Cortex of kidney (tissue), 1 donor: Measurements from ENCODE around the gene BCAS1.

Experiments used
- DNase-seq: peaks from one replicate; lab custom pipeline; 2025; lab: John Stamatoyannopoulos, UW

Gene BCAS1

DNA sequence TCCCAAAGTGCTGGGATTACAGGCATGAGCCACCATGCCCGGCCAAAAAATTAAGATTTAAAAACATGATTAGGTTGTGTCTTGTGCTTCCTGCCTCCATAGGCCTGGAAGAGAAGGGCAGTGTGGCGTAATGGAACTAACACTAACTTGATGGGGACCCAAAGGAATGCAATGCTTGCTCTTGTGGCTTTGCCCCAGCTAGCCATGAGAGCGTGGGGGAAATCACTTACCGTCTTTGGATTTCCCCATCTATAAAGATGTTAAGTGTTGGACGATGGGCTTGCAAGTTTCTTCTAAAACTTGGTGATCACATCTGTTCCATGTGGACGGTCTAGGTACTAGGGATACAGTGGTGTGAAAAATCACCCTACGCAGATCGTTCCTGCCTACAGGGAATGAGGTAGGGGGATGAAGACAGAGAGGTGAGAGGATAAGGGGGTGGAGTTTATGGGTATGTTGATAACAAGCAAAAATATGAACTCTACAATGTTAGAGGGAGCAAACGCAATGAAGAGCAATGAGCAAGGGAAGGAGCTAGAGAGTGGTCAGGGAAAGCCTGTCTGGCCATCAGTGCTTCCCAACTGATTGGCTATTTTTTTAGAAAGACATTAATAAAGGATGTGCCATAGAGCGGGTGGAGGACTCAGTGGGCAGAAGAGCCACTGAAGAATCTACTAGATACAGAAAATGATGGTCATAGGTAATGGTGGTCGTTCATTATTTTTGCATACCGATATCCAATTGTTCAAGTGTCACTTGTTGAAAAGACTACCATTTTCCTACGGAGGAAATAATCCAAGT lies 165.2 kb downstream of the BCAS1 start:
- DNase-seq: no peak

DNA sequence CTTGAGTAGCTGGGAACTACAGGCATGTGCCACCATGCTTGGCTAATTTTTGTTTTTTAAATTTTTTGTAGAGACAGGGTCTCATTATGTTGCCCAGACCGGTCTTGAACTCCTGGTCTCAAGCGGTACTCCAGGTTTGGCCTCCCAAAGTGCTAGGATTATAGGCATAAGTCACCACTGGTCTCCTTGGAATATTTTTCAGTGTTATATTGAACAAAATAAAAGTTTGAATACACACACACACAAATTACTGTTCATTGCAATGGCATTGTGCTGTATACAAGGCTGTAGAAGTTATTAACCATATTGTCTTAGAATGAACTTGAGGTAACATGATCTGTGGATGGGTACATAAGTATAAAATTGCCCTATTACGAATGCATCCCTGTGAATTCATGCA lies 166.1 kb downstream of the BCAS1 start:
- no peak for DNase-seq

- DNase-seq: no peak
These were observed 166.8 kb downstream of the BCAS1 start for GRCh38 chr20:53903652-53903987.

GRCh38 chr20:53902968-53903651 lies 167.3 kb downstream of the BCAS1 start:
- DNase-seq: no peak

DNA sequence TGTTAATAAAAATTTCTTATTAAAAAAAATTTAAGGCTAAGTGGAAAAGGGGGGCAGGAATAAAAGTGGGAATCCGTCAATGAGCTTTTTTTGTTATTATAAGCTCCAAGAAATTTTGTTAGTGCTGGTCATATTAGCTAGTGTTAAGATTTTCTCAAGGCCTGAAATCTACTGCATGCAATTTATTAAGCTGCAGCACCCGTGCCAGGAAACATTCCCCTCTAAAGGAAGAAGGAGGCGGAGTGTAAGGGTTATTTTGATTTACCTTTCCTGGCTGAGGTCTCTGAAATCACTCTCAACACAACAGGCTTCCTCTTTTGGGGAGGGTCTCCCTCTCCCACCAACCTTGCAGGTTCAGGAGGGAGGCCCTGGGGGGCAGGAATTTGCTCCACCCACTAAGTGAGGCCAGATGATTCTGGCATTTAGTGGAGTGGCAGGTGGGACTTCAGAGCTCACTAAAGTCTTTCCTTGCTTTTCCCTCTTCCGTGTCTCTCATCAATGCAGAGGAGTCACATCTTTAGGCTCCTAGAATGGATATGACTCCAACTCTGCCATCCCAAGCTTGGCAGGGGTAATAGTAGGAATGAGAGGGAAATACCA lies 168.8 kb downstream of the BCAS1 start:
- DNase-seq: no peak

DNA sequence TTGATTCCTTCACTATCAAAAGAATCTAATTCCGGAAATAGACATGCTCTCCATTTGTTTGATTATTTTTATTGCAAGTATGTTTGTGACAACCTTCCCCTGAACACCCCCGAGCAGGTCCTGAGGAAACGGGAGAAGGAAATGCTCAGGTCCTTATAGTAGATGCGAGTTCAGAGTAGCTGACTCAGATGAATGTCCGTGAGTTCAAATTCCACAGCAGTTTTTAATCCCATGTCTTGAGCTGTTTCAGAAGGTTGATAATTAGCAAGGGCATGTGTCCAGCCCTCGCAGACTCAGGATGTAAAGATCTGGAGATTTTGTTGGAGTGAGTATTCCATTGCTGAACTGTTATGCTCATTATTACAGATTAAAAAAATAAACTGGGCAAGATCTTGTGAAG lies 169.3 kb downstream of the BCAS1 start:
- no peak for DNase-seq

DNA sequence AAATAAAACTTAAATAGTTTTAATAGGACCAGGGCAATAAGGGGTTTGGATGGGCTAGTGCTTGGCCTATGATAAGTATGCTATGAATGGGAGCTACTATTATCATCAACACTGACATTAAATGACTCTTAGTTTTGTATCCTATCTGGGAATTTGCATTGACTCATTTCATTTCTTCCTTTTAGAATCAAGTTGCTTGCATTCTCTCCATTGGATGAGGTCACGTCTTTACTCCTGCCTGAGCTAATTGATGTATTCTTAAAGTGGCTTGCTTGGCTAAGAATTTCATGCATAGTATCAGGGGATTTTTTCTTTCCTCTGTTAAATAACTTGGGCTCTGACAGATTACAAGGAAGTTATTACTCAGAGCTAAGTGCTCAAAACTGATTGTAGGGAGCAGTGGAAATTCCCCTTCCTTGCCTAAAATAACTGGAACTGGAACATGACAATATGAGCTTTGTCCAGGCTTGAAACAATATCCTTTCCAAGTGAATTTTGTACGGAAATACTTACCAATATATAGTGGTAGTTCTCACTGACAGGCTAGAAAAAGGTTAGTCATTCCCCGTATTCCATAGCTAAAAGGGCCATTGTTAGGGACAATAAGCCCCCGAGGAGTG lies 169.9 kb downstream of the BCAS1 start:
- no peak for DNase-seq

DNA sequence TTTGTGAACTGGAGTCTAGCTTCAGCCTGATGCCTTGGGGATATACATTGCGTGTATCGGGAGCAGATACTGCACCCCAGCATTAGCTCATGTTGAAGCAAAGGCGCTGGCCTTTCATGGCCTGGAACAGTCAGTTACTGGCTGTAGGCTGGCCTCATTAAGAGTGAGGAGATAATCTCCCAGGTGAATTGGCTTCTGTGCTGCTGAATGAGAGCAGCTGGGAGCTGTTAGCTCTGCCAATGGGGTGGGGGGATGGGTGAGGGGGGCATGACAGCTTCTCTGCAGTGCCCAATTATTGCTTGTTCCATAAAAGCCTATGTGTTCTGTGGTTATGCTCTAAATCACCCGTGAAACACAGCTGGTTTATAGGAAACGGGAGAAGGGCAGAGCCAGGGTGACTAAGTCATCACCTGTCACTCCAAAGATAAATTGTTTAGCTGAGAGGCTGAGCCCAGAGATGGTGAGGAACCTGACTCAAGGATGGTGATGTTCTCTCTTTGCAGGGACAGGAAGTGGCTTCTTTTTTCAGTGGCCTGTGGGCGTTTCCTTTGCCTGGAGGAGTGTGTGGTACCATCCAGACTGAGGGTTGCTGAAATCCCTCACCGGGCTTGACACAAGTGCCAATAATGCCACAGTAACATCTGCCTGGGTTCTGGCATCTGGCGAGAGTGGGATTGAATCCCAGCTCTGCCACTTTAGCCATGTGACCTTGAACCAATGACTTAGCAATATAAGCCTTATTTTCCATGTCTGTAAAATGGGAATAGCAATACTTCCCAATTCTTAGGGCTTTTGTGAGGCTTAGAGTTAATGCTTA lies 170.8 kb downstream of the BCAS1 start:
- no peak for DNase-seq

DNA sequence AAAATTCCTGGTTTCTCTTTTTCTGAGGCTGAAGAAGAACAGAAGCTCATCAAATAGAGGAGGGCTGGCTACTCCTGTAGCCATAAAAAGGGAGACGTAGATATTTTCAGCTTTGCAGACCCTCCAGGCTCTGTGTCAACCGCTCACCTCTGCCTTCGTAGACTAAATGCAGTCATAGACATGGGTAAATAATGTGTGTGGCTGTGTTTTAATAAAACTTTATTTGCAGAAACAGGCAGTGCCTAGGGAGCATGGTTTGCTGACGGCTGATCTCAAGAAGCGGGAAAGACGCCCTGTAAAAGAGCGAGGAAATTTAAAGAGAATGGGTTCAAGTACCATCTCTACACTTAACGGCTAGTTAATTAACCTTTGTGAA lies 171.8 kb downstream of the BCAS1 start:
- no peak for DNase-seq

- no peak for DNase-seq
These were observed 172.4 kb downstream of the BCAS1 start for GRCh38 chr20:53897884-53898555.

- DNase-seq: no peak
These were observed 173.7 kb downstream of the BCAS1 start for GRCh38 chr20:53896647-53897046.

GRCh38 chr20:53896041-53896440 lies 174.4 kb downstream of the BCAS1 start:
- no peak for DNase-seq

DNA sequence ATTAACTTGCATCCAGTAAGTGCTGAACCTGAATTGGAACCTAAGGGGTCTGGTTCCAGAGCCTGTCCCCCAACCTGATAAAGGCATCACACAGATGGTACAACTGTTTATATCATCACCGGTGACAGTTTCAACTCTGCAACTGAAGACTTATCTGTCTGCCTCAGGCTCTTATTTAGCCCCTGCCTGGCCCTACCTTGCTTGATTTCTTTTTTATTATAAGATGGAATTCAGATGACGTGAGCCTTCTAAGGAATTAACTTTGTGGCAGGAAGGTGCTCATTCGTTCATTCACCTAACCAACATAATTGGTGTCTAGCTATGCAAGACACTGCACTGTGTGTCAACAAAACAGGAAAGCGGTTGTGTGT lies 175.0 kb downstream of the BCAS1 start:
- DNase-seq: no peak

- no peak for DNase-seq
These were observed 175.5 kb downstream of the BCAS1 start for GRCh38 chr20:53894707-53895384.
